ENCODE results near the gene CDCA7L.
A peak's percentile ranks its signal among the peaks of the same experiment; 100 is the strongest.
"Not testable (repeated sequence)": the region's sequence is repeated elsewhere in the genome, so short reads cannot be mapped to it uniquely, and the experiment has no call there.

The CDCA7L gene

DNA sequence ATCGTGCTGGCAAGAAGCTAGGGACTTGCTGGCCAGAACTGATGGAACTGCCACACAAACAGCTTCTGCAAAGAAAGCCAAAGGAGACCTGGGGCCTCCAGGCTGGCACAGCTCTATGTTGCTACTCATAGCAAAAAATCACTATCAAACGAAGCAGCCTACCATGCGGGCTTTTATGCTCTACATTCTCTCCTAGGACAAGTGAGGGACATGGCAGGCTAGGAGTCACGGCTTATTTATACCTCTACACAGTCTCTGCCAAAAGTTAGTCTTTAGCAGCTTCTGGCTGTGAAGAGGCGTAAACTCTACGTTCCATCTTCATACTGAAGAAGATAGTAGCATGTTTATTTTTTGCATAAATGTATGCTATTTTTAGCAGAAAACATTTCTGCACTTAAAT, 35.4 kb downstream of the CDCA7L start:
- no peak for DNase-seq (ENCODE audit: low spot score)

DNA sequence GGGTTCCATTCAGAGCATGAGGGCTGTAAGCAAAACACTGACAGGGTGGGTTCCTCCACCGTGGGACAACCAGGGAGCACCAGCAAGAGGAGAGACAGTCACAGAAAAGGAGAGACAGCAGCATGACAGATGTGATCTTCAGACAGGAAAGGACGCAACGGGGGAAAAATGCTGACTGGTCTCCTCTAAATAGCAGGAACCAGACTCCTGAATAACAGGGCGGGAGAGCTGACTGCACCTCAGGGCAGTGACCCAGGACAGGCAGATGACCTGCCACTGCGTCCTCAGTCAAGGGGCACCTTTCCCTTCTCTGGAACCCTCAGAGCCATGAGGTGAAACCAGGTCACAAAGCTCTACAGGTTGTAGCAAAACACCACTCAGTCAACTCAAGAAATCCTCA, 37.0 kb downstream of the CDCA7L start:
- no peak for DNase-seq (ENCODE audit: low spot score)

DNA sequence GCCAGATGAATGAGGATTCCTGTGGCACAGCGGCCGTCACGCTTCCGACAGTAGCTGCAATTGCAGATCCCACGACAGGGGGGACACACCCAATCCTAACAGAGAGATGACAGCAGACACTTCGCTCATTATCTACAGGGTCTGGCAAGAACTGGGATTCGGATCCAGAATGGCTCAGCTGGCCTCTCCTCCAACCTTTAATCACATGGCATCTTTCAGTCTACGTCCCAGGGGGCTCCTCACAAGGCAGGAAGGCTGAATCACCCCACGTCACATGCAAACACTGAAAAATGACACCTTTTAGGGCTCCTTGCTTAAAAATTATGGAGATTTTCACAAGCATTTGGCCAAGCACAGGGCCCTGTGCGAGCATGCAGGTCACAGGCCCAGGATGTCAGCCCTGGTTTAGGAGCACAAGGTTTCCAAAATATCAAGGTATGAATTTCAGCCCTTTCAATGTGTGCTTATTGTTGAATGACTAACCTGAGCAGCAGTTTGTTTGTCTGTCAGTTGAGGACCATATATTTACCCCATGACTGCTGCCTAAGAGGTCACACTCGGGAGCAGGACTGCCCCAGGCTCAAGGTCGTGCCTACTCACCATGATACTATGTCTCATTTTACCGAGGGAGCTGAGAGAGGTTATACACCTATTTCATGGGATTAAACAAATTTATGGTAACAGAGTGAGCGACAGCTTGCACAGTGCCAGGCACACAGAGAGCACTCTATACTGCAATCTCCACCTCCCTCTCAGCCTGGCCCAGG, 42.5 kb downstream of the CDCA7L start:
- DNase-seq (ENCODE audit: low spot score): no peak

DNA sequence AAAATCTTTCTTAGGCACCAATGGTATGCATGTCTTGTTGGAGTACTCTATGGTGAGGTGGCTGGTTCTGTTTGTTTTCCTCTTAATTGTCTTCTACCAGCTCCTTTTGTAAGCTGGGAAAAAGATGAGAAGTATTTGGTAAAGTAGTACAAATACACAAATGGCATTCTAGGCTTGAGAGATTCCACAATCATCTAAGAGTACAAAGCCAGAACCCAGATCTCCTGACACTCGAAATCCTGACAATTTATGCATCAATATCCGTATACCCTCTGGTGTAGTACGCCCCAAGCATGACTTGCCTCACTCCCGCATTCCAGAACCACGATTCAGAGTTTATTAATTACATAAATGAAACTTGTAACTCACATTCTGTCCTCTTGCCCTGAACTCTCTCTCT, 43.5 kb downstream of the CDCA7L start:
- DNase-seq (ENCODE audit: low spot score): no peak

DNA sequence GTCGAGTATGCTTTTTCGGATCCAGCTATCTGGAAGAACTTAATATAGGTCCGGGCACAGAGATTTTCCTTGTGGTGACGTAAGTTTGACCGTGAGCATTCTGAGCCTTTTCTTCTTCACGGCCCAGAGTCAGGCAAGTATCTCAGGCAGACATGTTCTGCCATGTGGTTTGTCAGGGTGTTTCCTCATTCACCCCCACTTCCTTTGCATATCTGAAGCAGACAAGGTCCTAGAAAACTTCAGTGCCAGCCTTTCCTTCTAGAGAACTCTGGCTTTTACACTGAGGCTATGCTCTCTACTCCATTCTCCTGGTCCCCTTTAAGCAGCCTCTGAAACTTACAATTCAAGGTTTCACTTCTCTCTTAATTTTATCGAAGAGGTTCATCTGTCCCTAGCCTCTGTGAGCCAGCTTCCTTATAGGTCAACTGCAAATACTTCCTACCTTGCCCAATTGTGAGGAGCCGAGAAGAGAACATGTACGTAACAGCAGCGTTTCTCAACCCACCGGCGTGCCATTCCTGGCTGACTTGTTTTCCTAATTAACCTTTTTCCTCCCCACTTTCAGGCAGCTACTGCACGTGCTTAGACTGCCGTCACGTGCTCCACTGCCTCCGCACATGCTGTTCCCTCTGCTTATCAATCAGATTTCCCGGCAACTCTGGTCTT, 47.3 kb downstream of the CDCA7L start:
- DNase-seq (ENCODE audit: low spot score): no peak

DNA sequence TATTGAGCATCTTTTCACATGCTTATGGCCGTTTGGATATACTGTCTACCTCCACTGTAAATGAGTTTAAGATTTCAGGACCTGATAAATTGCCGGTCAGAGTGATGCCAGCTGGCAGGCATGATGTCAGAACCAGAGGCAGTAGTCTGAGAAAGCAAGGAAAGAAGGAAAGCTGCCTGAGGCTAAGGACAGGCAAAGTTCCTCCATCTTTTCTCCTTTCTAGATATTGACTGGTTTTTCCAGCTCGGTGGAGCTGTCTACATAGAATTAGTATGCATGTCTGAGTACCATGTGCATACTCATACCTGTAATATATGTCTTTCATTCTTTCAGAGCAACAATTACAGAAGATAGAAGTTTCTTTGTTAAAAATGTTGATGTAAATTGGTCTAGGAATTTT, 52.3 kb downstream of the CDCA7L start:
- no peak for DNase-seq (ENCODE audit: low spot score)

DNA sequence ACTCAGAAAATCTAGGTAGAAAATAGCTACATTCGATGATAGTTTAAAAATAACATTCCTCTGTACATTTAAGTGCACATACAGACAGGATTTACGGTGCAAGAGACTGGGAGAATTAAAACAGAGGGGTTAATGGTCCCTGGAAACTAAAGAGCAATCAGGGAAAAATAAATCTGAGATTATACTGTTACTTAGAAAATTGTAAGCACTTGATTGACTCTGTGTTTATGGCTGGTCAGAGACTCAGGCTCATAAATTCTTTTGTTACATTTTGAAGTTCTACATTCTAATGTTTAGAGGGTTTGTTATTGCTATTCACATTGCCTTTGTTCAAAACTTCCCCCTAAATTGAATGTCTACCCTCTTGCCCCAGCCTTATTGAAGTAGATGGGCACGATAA, 54.4 kb downstream of the CDCA7L start:
- no peak for DNase-seq (ENCODE audit: low spot score)

DNA sequence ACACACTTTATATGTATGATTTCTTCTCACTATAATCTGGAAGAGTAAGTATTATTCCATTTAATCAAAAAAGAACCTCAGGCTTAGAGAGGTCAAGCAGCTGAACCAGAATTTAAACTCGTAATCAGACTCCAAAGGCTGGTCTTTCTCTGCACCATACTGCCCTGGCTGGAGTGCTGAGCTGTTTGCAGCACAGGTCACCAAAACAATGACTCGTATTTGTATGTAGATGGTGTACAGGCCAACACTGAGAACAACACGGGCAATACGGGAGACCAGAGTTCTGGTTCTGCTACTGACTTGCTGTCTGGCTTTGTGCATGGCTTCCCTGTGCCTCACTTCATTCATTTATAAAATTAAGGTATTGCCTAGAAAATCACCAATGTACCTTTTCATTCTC, 57.9 kb downstream of the CDCA7L start:
- DNase-seq (ENCODE audit: low spot score): no peak

DNA sequence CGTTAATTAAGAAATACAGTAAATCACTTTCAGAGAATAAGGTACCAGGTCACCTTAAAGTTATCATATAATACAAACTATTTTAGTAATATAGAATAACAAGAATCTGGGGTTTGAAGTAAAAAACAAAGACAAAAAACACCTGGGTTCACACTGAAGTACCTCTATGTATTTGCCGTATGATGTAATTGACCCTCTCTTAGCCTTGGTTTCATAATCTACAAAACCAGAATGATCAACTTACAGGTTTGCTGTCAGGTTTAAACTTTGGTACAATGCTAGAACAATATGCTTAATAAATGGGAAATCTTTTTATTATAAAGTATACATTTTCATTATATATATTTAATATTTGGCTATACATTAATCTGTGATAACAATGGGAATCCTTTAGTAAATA, 58.3 kb downstream of the CDCA7L start:
- no peak for DNase-seq (ENCODE audit: low spot score)

DNA sequence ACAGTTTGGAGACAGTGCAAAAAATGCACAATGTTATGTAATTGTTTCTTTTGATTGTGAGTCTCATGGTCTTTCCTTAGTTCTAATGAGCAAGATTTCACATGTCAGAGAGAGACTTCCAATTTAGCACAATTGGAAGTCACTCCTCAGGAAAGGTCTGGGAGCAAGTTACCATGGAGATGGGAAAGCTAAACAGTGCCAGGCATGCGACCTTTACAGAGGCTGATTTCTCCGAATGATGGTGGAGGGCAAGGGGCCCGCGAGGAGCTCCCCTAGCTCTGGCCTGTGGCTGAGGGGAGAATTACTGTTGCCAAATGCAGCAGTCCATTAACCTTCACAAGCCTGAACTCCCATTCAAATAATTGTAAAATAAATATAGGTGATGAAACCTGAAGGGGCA, 59.3 kb downstream of the CDCA7L start:
- no peak for DNase-seq (ENCODE audit: low spot score)

DNA sequence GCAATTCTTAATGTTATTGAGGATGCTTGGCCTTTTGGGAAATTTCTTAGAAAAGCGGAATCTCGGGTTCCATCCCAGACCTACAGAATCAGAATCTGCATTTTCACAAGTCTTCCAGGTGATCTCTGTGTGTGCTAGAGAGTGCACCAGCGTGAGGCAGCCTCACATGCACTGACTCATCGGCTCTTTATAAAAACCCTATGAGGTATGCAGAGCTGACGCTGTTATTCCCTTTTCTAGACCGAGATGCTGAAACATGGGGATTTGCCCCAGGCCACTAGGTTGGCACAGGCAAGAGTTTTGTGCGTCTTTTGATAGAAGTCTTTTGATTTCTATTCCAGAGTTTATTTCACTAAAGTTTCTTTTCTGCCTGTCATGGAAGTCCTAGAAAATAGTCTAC, 61.2 kb downstream of the CDCA7L start:
- DNase-seq (ENCODE audit: low spot score): no peak

DNA sequence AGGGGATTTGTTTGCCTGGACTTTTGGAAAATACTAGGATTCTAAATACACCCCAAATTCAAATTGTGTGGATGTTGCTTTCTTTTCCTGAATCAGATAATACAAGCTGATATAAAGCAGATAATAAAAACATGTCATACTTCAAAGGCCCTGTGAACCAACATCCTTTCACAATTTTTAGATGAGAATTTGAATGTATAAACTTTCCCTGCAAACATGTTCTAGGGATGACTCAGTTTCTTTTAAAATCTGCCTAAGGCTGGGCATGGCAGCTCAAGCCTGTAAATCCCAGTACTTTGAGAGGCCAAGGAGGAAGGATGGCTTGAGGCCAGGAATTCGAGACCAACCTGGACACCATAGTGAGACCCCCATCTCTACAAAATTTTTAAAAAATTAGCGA, 62.2 kb downstream of the CDCA7L start:
- not testable (repeated sequence) for DNase-seq (ENCODE audit: low spot score)

DNA sequence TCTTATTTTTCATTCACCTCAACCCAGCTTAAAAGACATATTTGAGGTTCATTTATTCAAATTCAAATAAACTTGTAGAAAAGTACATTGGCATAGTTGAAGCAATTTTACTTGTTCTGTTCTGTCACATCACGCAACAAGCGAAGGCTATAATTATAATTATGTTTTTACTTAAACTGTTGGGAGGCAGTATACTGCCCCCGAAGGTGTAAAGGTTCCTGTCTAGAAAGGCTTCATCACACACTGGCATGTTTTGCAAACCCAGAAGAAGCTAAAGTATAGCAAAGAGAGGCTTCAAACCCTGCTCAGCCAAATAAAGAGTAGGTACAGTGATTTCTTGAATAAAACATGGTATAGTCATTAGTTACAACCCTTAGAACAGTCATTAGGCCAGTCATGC, 62.6 kb downstream of the CDCA7L start:
- no peak for DNase-seq (ENCODE audit: low spot score)

DNA sequence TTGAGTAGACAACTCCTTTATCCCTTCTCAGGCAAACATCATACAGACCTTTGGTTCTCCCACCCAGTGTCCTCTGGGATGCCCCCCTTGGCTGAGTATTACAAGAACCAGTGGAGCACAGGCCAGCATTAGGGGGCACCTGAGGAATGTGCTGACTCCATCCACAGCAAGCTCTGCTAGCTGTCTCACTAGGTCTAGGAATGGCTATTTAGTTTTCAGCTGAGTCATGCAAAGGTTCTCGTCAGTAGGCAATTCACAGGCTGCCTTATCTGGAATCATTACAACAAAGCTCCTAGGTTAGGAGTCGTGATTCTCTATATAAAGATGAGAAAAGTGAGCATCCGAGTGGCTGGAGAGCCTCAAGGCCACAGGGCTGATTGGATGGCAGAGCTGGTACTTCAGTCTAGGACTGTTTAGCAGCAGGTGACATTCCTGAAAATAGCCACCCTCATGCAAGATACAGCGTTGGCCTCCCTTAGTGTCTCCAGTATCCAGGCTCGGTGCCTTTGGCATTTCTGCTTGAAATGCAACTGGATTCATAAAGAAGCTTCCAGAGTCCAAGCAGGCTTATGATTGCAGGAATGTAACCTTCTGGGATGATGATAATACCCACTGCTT, 75.8 kb downstream of the CDCA7L start:
- peak; percentile 20 for DNase-seq (ENCODE audit: low spot score)

DNA sequence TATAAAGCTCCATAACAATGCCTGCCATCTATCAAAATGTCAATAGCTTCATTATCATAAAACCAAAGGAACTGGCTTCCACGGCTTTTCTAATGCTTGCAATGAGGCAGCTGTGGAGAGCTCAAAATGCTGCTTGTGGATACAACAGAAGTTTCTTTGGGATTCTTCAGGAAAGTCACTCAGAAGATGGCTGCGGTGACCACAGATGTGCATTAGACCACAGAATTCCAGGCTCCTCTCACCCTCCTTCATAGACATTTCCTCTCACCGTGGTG, 77.2 kb downstream of the CDCA7L start:
- DNase-seq (ENCODE audit: low spot score): no peak

DNA sequence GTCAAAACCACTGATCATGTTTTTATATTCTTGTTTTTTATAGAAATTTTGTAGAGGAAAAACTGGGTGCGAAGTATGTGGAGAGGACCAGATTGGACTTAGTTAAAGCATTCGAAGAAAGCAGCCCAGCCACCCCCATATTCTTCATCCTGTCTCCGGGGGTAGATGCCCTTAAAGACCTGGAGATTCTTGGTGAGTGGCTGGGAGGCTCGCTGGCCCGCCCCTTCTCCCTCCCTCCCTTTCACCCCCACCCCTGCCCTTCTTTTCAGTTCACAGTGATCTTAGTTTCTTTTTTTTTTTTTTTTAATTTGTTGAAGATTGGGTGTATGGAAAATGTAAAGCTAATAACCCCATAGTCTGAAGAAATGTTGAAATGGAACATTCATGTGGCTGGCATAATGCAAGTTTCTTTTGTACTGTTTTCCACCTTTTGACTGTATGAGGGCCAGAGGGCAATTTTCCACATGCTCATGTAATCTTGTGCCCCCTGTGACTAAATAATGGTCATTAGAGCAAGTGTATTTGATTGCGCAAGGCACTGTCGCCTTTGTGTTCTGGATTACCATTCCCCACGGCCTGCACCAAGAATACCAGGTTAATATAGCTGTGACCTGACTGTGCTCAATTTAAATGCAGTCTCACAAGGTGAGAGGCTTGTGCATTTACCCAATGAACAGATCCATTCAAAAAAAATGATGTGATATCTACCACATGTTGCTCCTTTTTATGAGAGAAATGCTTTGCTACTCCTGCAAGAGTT, 77.7 kb downstream of the CDCA7L start:
- DNase-seq (ENCODE audit: low spot score): no peak

DNA sequence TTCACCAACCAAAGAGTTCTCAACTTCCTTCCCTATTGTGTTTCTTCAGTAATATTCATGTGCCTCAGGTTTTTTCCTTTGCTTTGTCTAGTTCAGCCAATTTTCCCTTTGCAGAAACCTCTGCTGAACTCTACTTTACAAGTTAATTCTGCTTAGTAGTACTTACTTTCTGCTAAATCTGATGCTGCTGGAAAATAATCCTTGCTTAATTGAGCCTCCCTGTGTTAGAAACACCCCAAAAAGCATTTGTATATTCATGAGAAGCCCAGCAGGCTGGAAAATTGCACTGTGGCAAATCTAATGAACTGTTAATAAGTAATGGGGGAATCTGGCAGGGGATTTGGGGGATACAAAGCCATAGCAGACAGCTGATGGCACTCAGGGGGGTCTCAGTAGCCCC, 78.5 kb downstream of the CDCA7L start:
- DNase-seq (ENCODE audit: low spot score): no peak

DNA sequence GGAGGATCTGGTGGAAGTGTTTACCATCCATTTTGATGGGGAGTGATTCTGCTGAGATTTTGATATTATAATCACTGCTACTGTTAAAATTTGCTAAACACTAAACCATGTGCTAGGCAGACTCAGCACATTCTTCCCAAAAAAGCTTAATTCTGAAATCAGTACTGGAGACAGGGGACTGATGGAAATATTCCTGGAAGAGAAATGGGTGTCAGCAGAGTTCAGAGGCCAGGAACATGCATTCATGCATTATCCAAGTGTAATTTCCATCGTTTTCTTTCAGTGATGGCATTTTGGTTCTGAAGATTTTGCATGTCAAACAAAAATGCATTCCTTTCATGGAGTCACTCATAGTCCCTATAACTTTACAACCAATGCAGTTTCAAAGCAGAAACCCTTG, 79.0 kb downstream of the CDCA7L start:
- DNase-seq (ENCODE audit: low spot score): no peak

DNA sequence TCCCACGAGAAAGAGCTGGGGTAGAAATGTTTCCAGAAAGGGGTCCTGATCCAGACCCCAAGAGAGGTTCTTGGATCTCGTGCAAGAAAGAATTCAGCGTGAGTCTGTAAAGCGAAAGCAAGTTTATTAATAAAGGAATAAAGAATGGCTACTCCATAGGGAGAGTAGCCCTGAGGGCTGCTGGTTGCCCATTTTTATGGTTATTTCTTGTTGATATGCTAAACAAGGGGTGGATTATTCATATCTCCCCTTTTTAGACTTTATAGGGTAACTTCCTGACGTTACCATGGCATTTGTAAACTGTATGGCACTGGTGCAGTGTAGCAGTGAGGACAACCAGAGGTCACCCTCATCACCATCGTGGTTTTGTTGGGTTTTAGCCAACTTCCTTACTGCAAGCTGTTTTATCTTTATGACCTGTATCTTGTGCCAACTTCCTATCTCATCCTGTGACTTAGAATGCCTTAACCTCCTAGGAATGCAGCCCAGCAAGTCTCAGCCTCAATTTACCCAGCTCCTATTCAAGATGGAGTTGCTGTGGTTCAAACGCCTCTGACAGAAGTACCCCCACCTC, 80.0 kb downstream of the CDCA7L start:
- not testable (repeated sequence) for DNase-seq (ENCODE audit: low spot score)

DNA sequence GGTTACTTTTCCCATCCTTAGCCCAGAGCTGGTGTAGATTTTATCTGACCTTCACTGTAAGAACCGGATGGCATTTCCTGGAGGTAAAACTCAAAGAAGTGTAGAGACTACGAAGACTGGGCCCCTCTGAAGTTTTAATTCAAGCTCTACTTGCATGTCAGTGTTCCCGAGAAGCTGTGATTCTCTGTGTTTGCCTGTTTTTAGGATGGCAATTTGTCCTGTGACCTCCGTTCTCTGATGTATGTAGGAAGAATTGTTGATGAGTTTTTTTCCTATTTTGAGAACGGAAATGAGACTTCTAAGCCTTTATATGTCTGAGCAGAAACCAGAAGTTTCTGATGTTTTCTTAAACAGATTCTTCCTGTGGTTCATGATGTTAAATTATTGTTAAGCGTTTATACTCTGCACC, 94.1 kb downstream of the CDCA7L start:
- DNase-seq (ENCODE audit: low spot score): no peak
